ENCODE measurements around the gene RXRB.

RXRB gene

GRCh38 chr6:33201147-33201545 lies 681 bp upstream of the RXRB start:
- Histone ChIP-seq H3K36me3 (replicated peaks; ENCODE audit: insufficient read depth, low read length) (no peaks in the 10 kb centered on the region; the same call in 1 of the 2 replicates), H3K9me2 (replicated peaks; ENCODE audit: insufficient read depth, low read length) (no peaks in the 10 kb centered on the region), H3K79me2 (ENCODE audit: low read length) (peaks cover 47% of the 10 kb centered on the region), H3F3A (ENCODE audit: insufficient read depth, low read length) (peaks cover 11% of the 10 kb centered on the region), H3K4me3 (ENCODE audit: low read length) (peak overlapping the region; percentile 96), H3K9ac (ENCODE audit: low read length) (peak overlapping the region; percentile 97), H3K27ac (ENCODE audit: low read length) (peak overlapping the region; percentile 82; the same call in 1 of the 2 replicates), H2AFZ (ENCODE audit: low read length) (peak overlapping the region; percentile 91), H3K9me3 (replicated peaks; ENCODE audit: insufficient read depth, low read length) (no peaks in the 10 kb centered on the region), H3K27me3 (replicated peaks; ENCODE audit: insufficient read depth, low read length) (no peaks in the 10 kb centered on the region), H3K4me1 (ENCODE audit: low read length) (peaks cover 35% of the 10 kb centered on the region), H3K4me2 (ENCODE audit: low read depth, low read length) (peak overlapping the region; percentile 100), H4K20me1 (ENCODE audit: insufficient read depth, low read length) (no peaks in the 10 kb centered on the region)
- TF ChIP-seq CTCF (IDR thresholded peaks at IDR 0.05; ENCODE audit: low read length) (peak; percentile 9; the same call in 1 of the 2 replicates), EZH2phosphoT487 (IDR thresholded peaks at IDR 0.05; ENCODE audit: low read length) (no peak)
- DNase-seq = no peak

- H3K4me3 ChIP-seq (ENCODE audit: low read length) = peak overlapping the region; percentile 96
- TF ChIP-seq CTCF (IDR thresholded peaks at IDR 0.05; ENCODE audit: low read length) = no peak
- no peak for TF ChIP-seq EZH2 (optimal IDR thresholded peaks at IDR 0.05; ENCODE audit: low read depth, low read length)
- no peak for TF ChIP-seq EZH2phosphoT487 (IDR thresholded peaks at IDR 0.05; ENCODE audit: low read length)
- H4K20me1 ChIP-seq (ENCODE audit: insufficient read depth, low read length) = no peaks in the 10 kb centered on the region
- peaks cover 47% of the 10 kb centered on the region for H3K79me2 ChIP-seq (ENCODE audit: low read length)
- H3K9ac ChIP-seq (ENCODE audit: low read length) = peak overlapping the region; percentile 97
- H3K36me3 ChIP-seq (replicated peaks; ENCODE audit: insufficient read depth, low read length) = no peaks in the 10 kb centered on the region; the same call in 1 of the 2 replicates
- H3K9me3 ChIP-seq (replicated peaks; ENCODE audit: insufficient read depth, low read length) = no peaks in the 10 kb centered on the region
- H2AFZ ChIP-seq (ENCODE audit: low read length) = peak overlapping the region; percentile 91
- H3K4me2 ChIP-seq (ENCODE audit: low read depth, low read length) = peak overlapping the region; percentile 96
- peaks cover 6% of the 10 kb centered on the region for H3F3A ChIP-seq (ENCODE audit: insufficient read depth, low read length)
- no peaks in the 10 kb centered on the region for H3K9me2 ChIP-seq (replicated peaks; ENCODE audit: insufficient read depth, low read length)
- DNase-seq = peak; percentile 81
- H3K4me1 ChIP-seq (ENCODE audit: low read length) = peaks cover 24% of the 10 kb centered on the region
- H3K27me3 ChIP-seq (replicated peaks; ENCODE audit: insufficient read depth, low read length) = no peaks in the 10 kb centered on the region
- peak overlapping the region; percentile 82; the same call in 1 of the 2 replicates for H3K27ac ChIP-seq (ENCODE audit: low read length)
These were observed 712 bp downstream of the RXRB start for GRCh38 chr6:33199687-33200218.

GRCh38 chr6:33198853-33199436 lies 1.5 kb downstream of the RXRB start:
- Histone ChIP-seq H3K36me3 (replicated peaks; ENCODE audit: insufficient read depth, low read length) (no peaks in the 10 kb centered on the region; the same call in 1 of the 2 replicates), H3K9ac (ENCODE audit: low read length) (no peak overlapping the region), H3K79me2 (ENCODE audit: low read length) (peaks cover 47% of the 10 kb centered on the region)

More at GRCh38 chr6:33198853-33199436, 1.5 kb downstream of the RXRB start:
- peak overlapping the region; percentile 96; the same call in 1 of the 2 replicates for H3K4me3 ChIP-seq (ENCODE audit: low read length)
- H3K27me3 ChIP-seq (replicated peaks; ENCODE audit: insufficient read depth, low read length) = no peaks in the 10 kb centered on the region
- no peak overlapping the region for H3K27ac ChIP-seq (ENCODE audit: low read length)
- no peak for DNase-seq
- peaks cover 21% of the 10 kb centered on the region for H3K4me1 ChIP-seq (ENCODE audit: low read length)
- H2AFZ ChIP-seq (ENCODE audit: low read length) = no peak overlapping the region
- no peak for TF ChIP-seq CTCF (IDR thresholded peaks at IDR 0.05; ENCODE audit: low read length)
- TF ChIP-seq EZH2phosphoT487 (IDR thresholded peaks at IDR 0.05; ENCODE audit: low read length) = no peak
- no peak for TF ChIP-seq EZH2 (optimal IDR thresholded peaks at IDR 0.05; ENCODE audit: low read depth, low read length)
- peaks cover 6% of the 10 kb centered on the region for H3F3A ChIP-seq (ENCODE audit: insufficient read depth, low read length)
- no peaks in the 10 kb centered on the region for H3K9me2 ChIP-seq (replicated peaks; ENCODE audit: insufficient read depth, low read length)
- no peaks in the 10 kb centered on the region for H4K20me1 ChIP-seq (ENCODE audit: insufficient read depth, low read length)
- no peaks in the 10 kb centered on the region for H3K9me3 ChIP-seq (replicated peaks; ENCODE audit: insufficient read depth, low read length)
- peak overlapping the region; percentile 96; the same call in 1 of the 2 replicates for H3K4me2 ChIP-seq (ENCODE audit: low read depth, low read length)
